ENCODE results near the gene ACTL8.

ACTL8 gene

DNA sequence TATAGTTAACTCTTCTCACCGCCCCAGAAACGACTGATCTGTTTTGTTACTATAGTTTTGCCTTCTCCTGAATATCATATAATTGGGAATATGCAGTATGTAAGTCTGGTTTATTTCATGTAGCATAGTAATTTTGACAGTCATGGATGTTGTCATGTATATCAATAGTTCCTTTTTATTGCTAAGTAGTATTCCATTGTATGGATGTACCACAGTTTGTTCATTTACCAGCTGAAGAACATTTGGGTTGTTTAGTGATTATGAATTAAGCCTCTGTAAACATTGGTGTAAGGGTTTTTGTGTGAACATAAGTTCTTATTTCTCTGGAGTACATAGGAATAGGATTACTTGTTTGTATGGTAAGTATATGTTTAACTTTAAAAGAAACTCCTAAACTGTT is 55.5 kb downstream of the ACTL8 start:
- no peak for DNase-seq

DNA sequence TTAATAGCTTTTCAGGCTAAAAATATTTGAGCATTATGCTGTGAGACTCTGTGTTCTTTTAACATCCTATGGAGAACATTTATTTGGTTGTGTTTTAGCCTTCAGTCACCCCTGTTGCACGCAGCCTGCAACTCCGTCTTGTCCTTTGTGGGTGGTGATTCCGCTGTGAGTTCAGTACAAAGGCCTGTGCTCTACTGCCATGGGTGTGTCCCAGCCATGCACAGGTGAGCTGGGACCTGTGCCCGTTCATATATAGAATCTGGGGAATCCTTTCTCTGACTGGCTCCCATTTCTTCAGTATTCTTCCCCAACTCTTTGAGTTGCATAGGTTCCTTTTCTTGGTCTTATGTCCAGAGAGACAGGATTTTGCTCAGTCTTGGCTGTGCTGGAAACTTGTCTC is 61.4 kb downstream of the ACTL8 start:
- no peak for DNase-seq

DNA sequence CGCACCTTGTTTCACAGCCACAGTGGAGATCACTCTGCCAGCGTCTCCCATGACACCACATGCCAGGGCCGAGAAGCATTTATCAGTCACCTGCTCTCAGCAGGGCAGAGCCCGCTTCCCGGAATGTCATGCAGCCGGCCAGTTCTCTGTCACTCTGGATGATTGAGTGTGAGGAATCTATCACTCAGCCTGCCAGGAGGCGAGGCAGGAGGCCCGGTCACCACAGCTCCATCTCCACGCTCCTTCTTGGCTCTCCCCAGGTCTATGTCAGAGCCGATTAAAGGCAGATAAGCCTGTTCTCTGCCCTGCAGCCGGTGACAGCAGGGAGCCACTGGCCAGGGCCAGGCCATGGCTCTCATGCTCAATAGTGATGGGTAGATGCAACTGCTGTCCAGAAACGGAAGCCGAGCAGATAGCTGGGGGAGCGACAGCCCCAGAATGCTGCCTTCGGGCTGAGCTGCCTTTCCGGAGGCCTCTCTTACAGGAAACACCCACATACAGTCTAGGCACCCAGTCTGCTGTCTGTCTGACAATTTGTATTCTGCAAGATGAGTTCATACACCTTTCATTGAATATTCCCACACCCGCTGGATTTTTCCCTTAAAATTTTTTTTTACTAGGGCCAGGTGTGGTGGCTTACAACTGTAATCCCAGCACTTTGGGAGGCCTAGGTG is 64.1 kb downstream of the ACTL8 start:
- DNase-seq = no peak

- no peak for DNase-seq
These were observed 65.1 kb downstream of the ACTL8 start for GRCh38 chr1:17820198-17820597.

GRCh38 chr1:17822741-17823426 is 67.8 kb downstream of the ACTL8 start:
- no peak for DNase-seq

DNA sequence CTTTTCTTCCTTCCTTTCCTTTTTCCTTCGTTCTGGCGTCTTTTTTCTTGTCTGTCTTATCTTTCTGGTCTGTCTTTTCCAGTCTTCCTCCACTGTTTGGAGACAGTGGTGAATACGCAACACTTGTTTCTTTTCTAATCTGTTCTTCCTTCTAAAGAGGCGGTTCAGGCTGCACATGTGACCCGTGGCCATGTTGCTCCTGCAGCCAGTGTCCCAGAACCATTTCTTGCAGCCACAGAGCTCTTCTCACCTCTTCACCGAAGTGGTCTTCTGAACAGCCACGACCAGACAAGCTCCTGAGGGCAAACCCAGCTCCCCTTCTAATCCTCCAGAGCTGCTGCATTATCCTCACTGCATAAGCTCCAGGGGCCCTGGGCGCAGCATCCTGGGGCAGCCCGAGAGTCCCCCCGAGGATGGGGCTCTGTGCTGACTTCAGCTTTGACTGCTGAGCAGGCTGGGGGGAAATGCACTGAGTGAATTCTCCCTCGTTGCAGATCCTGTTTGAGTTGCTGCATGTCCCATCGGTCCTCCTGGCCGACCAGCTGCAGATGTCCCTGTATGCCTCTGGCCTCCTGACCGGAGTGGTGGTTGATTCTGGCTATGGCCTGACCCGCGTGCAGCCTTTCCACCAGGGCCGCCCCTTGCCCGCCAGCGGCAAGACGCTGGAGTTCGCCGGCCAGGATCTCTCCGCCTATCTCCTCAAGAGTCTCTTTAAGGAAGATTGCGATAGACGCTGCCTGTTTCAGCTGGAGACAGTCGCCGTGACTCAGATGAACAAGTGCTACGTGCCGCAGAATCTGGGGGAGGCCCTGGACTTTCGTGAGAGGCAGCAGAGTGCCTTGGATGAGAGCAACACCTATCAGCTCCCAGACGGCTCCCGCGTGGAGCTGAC is 70.4 kb downstream of the ACTL8 start:
- no peak for DNase-seq

DNA sequence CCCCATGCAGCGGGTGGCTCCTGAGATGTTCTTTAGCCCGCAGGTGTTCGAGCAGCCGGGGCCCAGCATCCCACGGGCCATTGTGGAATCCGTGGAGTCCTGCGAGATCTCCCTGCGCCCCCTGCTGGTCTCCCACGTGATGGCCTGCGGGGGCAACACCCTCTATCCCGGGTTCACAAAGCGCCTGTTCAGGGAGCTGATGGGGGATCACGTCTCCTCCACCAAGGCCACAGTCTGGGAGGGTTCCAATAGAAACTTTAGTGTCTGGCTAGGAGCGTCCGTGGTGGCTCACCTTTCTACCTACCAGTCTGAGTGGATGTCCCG is 71.0 kb downstream of the ACTL8 start:
- peak; percentile 67 for DNase-seq

DNA sequence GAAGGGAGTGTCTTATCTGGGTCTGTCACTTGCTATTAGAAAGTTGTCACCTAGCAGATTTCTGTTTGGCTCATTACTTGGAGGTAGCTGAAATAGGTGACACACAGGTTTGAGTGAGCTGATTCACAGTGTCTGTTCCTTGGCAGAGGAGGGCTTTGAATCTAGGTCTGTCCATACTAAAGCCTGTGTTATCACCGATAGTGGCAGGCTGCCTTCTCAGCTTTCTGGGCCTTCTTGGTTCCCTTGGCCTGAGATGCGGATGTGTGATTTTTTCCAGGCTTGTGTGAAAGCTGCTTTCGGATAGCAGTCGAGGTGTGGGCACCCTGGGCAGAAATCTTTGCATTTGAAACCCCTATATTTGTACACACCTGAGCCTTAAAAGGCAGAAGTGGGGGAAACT is 73.9 kb downstream of the ACTL8 start:
- no peak for DNase-seq

DNA sequence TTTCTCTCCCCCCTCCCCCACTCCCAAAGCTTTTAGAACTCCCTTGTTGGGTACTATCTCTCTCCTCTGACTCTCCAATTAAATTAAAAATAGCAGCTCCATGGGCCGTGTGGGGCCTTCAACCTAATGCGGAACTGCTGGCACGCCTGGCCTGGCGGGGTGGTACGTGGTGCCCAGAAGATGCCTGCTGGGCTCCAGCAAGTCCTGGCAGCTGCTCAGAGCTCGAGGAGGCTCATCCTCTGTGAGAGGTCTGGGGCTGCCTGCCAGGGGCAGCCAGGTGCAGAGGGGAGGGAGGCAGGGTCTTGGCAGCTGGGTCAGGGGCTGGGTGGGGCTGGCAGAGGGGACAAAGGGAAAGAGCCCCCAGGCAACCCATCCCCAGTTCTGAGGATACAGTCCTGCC is 74.4 kb downstream of the ACTL8 start:
- no peak for DNase-seq

GRCh38 chr1:17831597-17831996 is 76.5 kb downstream of the ACTL8 start:
- no peak for DNase-seq

- no peak for DNase-seq
These were observed 78.7 kb downstream of the ACTL8 start for GRCh38 chr1:17833661-17834501.

DNA sequence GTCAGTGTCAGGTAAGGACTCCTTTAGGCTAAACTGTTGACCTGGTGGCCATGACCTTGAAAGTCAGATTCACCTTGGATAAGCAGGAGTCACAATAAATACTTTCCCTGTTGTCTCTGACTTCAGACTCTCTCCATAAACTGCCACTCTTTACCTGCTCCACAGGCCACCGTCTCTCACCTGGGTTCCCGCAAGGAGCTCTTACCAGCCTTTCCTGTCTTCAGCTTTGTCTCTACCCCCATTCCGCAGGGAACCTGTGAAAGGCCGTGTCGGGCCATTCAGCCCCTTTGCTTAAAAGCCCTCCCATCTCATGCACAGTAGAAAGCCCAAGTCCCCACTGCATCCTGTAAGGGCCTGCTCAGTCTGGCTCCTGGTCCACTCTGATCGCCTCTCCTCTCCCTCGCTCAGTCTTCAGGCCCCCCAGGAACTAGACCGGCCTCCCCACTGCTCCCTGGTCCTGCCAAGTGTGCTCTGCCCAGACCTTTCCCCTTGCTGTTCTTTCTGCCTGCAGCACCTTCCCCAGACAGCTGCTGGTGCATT is 79.5 kb downstream of the ACTL8 start:
- DNase-seq = no peak

DNA sequence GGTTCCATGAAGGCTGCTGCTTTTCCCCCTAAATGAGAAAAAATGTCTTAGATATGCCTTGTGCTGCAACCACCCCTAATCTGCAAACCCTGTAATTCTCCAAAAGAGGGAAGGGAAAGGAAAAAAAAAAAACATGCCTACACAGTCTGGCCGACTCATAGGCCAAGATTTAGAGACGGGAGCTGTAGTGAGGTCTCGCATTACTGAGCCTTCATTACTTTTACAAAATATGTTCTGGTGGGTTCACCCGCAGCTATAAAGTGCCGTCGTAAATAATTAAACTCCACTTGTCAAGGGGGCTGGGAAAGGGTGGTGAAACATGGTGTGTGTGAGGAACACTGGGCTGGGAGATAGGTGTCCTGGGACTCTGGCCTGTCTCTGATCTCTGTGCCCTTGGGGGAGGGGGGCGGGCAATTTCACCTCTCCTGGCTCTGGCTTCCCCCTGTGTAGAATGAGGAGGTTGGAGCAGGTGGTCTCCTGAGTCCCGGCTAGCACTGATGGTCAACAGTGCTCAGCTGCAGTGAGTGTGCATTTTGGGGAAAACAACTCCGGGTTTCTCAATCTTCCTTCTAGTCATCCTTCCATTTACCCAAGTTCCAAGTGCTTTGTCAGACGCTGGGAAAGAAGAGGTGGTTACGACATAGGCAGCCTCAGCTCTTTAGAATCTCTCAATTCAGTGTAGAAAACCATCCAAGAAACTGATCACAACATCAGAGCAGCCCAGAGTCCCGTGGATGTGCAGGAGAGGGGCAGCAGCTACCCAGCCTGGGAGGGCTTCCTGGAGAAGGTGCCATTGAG is 82.3 kb downstream of the ACTL8 start:
- DNase-seq = no peak

DNA sequence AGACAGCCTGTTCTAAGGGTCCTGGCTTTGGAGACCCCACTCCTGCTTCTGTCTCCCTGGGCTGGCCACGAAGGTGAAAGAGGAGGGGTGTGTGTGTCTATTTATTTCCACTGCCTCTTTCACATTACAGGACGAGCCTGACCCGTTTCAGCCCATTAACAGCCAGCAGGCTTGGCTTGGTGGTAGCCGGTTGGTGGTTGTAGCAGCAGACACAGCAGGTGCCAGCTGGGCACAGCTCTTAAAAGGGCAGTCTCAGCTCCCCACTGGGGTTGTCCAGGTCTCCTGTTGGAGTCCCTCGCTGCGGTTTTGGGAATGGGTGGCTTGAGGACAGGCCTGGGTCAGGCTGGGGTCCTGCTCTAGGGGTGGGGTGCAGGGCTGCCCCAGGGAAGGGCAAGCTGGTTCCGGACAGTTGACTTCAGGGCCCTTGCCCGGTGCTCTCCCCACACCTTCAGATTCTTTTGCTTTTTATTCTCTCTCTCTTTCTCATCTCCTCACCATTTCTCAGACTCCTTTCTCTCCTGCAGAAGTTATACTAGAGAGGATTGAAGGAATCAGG is 84.6 kb downstream of the ACTL8 start:
- DNase-seq = no peak

DNA sequence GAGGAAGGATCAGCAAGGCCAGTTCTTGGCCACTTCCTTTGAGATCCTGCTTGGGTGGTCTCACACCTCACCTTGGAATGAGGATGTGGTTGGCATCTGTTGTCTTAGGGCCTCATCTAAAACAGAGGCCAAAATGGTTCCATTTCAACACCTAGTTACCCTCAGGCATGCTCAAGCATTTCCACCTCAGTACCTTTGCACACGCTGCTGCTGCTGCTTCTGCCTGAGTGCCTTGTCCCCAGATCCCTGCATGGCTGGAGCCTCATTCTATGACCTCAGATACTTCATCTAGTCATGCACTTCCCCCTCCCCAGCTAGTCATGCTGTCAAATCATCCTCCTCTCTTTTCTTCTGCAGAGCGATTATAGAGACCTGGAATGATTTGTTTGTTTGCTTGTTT is 86.8 kb downstream of the ACTL8 start:
- no peak for DNase-seq

DNA sequence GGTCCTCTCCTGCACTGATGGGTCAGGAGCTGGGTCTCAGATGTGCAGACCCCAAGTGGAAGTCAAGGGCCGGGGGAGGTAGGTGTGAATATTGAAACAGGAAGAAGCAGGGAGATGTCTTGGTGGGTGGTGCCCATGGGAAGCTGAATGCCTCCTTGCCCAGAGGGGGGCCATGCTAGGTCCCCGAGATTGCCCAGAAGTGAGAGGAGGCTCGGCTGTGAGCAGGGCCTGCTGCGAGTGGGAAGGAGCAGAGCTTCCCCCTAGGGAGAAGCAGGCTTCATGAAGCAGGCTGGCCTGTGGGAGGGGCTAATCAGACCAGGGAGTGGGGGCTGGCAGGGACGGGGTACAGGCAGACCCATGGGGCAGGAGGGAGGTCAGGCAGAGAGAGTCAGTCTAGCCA is 87.6 kb downstream of the ACTL8 start:
- DNase-seq = no peak

GRCh38 chr1:17844185-17844826 is 89.2 kb downstream of the ACTL8 start:
- DNase-seq = no peak

DNA sequence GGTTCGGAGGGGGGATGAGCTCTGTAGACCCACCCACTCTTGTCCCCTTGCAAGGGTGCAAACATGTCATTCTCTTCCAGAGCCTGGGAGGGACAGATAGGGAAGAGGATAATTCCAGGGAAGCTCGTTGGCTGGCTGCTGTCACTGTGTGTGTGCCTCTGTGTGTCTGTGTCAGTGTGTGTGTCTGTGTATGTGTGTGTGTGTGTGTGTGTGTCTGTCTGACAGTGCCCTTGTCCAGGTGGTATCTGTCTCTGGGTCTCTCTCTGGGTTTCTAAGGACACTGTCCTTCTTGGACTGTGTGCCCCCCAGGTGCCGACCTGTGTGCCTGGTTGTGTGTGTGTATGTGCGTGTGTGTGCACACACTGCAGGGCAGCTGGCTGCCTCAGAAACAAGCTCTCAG is 90.5 kb downstream of the ACTL8 start:
- no peak for DNase-seq

DNA sequence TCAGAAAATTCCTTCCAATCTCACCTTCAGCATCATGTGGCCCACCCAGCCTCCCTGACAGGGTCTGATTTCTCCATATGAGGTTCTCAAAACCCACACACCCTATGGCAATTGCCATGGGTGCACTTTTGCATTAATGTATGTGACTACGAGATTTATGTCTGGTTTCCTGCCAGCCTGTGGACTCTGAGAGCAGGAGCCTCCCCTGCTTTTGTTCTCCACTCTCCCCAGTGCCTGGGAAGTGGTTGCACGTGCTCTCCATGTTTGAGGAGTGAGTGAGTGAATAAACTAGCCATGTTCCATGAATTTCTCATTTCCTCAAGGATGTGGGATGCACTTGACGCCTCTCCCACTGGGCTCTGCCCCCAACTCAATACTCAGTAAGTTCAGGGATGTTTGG is 91.2 kb downstream of the ACTL8 start:
- DNase-seq = no peak

DNA sequence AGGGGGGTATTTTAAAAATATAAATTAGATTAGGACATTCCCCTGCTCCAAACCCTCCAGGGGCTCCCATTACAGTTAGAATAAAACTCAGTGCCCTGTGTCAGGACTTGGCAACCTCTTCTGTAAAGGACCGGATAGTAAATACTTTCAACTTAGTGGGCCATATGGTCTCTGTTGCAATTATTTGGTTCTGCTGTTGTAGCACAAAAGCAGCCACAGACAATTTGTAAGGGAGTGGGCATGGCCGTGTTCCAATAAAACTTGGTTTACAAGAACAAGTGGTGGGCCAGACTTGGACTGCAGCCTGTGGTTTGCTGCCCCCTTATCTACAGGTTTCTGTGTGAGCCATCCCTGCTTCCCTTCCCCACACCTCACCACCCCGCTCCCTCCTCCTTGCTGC is 92.0 kb downstream of the ACTL8 start:
- DNase-seq = no peak

GRCh38 chr1:17849216-17849615 is 94.1 kb downstream of the ACTL8 start:
- DNase-seq = no peak

Measured in stimulated activated CD8-positive, alpha-beta memory T cell treated with anti-CD3 and anti-CD28 coated beads, Interleukin-4, amount 100 ng/mL, for 48 hours (primary cell).